T-helper 9 cell (primary cell): ENCODE measurements around the gene RFPL2.
"Not testable (repeated sequence)": the region's sequence is repeated elsewhere in the genome, so short reads cannot be mapped to it uniquely, and the experiment has no call there.

Experiments
- DNase-seq: peaks from one replicate; pipeline ENCODE4 v3.0.0-alpha.2; 2020

RFPL2 gene

GRCh38 chr22:32160411-32160810 lies 44.5 kb downstream of the RFPL2 start:
- not testable (repeated sequence) for DNase-seq

DNA sequence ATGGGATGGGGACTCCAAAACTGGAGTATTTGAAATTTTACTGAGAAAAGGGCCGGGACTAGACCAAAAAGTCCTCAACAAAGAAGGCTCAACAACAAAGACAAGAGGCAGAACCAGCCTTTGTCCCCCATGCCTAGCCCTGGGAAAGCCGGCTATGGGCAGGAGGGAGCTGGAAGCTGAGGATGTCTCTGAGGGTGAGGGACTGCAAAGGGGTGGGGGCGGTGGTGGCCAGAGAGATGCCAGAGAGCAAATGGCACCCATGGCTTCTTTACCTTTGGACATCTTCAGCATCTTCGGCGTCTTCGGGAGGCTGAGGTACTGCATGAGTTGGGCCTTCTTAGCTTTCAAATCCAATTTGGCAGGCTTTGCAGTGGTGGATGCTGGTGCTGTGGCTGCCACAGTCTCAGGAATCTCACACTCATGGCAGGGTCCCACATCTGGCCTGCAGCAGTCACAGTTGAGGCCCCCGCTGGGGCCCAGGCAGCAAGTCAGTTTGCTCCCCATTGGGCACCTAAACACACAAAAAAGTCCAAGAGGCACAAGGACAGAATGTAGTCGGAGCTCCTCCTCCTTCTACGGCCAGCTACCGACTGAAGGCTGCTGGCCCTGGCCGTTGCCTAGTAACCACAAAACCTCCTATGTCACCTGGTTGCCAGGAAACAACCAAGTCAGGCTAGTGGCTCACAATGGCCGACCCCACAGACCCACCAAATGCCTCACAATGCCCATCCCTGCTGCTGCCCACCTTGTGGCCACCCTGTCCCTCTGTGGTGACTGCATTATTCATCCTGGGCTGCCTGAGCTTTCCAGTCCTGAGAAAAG lies 46.0 kb downstream of the RFPL2 start, which contains the start of gene C22orf42:
C22orf42 (minus strand) TSS at position 592 of the 822 bp plus-strand sequence; CDS start at position 504, 88 bp downstream.
- no peak for DNase-seq

- not testable (repeated sequence) for DNase-seq
Observed at GRCh38 chr22:32157632-32158031, 47.2 kb downstream of the RFPL2 start.

- not testable (repeated sequence) for DNase-seq
Observed at GRCh38 chr22:32154727-32155126, 50.1 kb downstream of the RFPL2 start.

DNA sequence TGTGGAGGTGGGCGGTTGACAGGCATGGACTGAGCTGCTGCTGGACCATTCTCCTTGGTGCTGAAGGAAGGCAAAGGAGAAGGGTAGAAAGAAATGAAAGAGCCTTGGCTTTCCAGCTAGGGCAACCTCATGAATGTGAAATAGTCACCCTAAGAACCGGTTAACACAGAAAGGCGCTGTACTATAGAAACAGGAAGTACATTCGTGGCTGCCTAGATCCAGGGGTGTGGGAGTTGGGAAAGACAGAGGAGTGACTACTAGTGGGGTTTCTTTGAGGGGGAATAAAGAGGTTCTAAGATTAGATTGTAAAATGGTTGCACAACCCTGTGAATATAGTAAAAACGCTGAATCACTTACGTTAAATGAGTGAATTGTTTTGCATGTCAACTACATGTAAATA lies 53.2 kb downstream of the RFPL2 start:
- not testable (repeated sequence) for DNase-seq

DNA sequence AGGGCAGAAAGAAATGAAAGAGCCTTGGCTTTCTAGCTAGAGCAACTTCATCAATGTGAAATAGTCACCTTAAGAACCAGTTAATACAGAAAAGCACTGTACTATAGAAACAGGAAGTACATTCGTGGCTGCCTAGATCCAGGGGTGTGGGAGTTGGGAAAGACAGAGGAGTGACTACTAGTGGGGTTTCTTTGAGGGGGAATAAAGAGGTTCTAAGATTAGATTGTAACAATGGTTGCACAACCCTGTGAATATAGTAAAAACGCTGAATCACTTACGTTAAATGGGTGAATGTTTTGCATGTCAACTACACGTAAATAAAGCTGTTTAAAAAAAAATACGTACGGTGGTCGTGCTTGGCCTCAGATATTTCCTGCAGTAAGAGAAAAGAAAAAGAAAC lies 54.2 kb downstream of the RFPL2 start:
- DNase-seq: not testable (repeated sequence)

GRCh38 chr22:32148372-32148771 lies 56.5 kb downstream of the RFPL2 start:
- not testable (repeated sequence) for DNase-seq

DNA sequence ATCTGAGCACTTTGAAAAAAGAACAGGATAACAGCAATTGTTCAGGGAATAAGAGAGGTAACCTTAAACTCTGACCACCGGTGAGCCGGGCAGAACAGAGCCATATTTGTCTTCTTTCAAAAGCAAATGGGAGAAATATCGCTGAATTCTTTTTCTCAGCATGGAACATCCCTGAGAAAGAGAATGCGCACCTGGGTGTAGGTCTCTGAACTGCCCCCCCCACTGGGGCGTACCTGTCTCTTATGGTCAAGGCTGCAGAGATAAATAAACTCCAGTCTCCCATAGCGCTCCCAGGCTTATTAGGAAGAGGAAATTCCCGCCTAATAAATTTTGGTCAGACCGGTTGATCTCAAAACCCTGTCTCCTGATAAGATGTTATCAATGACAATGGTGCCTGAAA lies 57.7 kb downstream of the RFPL2 start:
- not testable (repeated sequence) for DNase-seq

- no peak for DNase-seq
Observed at GRCh38 chr22:32144496-32145274, 60.2 kb downstream of the RFPL2 start.

DNA sequence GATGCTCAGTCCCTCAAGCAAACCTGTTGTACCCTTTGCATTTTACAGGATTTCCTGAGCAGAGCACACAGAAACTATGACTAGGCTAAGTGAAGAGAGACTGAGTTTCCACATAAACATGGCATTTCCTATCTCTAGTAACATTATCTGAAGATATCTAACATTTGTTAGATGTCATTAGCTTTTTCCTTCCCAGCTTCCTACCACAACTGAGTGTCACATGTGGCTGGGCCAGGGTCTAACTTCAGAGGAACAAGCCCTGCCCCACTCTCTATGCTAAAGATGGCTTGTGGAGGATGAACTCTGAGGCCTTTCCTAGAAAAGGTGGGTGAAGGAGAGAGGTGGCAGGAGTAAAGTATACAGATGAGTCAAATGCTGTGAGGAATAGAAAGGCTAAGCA lies 62.3 kb downstream of the RFPL2 start:
- DNase-seq: no peak

- not testable (repeated sequence) for DNase-seq
Observed at GRCh38 chr22:32140688-32141087, 64.2 kb downstream of the RFPL2 start.
